HuH-7 (cell line): ENCODE data around the gene SLC6A13.
"Not testable (repeated sequence)": the region's sequence is repeated elsewhere in the genome, so short reads cannot be mapped to it uniquely, and the experiment has no call there.

Experiments
- DNase-seq: peaks from one replicate; pipeline ENCODE4 v3.0.0; 2011; ENCODE audit warnings: low spot score

Gene SLC6A13

DNA sequence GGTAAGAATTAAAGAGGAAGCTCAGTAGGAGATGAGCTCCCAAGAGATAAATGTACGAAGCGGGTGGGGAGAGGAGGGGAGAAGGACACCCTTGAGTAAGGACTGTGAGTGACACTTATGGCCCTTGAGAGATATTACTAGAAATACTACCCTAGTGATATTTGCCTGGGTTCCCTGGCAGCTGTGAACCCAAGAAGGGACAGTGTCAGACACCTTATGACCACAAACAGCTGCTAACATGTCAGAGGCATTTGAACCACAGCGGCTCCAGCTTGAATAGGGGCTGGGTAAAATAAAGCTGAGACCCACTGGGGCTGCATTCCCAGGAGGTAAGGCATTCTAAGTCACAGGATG is 29.0 kb downstream of the SLC6A13 start:
- DNase-seq, result no peak

DNA sequence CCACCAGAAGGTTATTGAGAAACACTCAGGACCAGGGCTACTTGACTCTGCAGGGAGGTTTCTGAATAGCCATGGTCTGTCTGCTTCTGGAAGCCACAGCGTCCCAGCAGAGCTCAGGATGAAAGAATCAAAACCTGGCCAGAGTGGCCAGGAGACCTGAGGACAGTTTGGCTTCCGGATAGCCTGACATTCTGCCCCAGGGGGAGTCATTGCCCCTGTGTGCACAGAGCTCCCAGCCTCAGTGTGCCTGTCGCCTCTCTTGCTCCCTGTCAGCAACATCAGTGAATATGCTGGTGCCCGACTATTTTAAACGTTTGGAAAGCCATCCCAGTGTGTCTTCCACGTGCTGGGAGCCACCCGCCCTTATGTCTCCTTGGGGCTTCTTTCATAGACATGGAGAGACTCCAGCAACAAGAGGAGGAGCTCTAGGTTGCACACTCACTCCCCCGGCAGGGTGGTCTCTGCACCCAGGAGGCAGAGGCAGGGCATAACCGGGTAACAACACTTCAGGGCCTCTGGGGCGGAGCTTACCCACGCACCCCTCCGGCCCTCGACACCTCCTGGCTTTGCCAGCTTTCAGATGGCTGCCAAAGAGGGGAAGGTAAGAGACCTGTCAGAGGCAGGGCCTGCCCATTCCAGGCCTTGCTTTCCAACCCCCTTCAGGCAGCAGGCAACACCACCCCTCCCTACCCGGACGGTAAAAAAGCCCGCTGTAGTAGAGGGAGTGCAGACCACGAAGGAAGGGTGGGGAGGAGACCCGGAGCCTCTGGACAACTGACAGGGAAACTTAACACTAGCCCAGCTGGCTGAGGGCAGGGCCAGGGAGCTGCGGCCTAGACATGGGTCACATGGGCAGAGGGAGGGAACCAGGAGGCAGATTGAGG is 29.7 kb downstream of the SLC6A13 start:
- DNase-seq, result no peak

DNA sequence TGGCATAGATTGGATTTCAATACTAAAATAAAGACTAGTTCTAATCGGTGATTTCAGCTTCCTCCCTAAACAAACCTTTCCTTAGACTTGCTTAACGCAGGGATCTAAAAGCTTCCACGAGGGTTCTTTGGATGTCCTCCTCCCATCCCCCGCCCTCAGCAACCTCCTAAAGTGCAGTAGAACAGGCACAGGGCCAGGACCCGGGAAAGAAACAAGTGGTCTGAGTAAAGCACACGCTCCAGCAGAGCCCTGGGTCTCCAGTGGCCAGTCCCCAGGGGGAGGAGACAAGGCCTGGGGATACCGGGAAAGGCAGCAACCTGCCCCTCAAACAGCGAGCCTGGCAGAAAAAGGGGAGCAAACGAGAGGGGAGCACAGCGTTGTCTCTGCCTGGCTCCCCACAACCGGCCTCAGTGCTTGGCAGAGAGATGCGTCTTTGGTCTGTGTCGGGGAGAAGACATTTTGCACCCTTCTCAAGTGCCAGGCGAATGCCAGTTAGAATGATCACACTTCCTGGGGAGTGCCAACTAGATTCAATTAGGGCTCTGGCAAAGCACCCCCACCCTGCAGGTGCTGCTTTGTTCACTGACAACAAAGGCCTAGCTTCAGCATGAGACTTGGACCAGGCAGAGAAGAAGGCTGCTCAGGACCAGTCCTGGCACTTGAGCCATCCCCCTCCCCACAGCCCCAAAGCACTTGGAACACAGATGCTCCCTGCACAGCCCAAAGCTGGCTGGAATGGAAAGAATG is 31.5 kb downstream of the SLC6A13 start:
- DNase-seq, result no peak

DNA sequence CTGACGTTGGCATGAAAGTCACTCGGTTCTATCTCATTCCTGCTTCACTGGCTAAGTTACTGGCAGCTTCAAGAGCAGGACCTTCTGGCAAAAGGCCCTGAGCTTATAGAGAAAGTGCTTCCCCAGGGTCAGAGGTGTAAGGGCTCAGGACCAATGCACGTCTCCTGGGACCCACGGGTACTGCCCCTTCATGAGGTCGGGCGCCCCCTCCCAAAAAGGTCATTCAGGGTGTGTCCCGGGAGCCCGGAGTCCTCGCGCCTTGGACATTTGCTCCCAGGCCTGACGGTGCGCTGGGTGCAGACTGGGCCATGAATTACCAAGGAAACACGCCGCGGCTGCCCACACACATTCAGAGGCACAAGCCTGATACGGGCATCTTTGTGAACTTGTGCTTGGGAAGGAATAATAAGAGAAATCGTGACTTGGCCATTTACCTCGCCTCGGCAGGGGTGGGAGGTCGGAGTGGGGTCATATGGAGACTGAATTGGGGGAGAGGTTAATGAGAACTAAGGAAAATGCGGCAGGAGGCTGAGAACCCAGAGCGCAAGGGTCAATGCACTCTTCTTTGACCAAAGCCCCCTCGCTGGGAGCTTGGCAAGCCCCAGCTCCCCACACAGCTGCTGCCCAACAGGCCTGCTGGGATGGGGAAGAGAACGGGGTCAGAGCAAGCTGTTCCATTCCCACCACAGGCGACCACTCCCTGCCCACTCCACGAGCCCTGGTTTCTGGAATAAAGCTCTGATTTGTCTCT is 33.0 kb downstream of the SLC6A13 start:
- no peak for DNase-seq

DNA sequence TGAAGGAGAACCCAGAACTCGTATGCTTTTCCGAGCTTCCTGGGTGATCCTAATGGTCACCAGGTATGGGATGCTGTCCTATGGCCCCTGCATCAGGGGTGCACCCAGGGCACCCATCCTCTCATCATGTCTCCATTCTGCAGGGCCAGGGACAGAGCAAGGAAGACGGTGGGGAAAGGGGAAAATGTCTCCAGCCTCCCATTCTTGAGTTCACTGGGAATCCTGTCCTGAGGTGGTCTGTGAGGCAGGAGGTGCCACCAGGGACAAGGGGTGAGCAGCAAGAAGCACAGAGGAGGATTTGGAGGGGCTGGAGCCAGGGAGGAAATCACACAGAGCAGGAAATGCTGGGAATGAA is 33.8 kb downstream of the SLC6A13 start:
- no peak for DNase-seq

DNA sequence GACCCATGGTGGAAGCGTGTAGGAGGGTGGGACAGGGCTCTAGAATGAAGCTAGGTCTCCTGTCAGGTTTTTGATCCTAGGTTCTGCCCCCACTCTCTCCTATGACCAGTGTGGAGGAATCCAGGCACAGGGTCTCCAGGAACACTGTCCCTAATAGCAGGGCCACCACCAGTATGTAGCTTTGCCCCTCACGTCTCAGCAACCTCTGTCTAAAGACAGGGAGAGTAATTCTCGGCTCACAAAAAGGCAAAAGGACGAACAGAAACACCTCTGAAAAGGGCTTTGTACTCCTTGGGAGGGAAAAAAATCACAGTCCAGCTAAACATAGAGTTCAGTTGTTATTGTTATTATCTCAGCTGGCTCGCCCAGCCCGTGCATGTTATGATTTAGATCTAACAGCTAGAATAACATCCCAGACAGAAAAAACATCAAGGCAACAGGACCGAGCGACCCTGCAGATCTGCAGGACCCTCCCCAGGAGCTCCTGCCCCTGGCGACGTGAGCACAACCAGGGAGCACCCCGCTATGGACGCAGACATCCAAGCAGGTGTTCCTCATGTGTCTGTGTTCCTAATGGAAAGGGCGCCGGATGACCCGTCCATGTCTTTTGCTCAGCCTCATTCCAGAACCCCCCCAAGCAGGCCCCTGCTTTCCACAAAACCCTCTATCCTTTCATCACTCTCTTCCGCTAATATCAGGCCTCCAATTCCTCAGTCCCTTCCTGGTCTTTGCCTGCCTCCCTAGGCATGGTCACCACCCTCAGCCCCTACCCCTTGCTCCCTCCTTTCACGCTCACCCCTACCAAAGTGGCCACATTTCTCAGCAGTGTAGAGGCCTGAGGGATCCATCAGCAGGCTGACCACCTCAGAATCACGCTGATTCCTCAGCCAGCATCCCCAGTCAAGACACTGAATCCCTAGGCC is 34.5 kb downstream of the SLC6A13 start:
- no peak for DNase-seq

DNA sequence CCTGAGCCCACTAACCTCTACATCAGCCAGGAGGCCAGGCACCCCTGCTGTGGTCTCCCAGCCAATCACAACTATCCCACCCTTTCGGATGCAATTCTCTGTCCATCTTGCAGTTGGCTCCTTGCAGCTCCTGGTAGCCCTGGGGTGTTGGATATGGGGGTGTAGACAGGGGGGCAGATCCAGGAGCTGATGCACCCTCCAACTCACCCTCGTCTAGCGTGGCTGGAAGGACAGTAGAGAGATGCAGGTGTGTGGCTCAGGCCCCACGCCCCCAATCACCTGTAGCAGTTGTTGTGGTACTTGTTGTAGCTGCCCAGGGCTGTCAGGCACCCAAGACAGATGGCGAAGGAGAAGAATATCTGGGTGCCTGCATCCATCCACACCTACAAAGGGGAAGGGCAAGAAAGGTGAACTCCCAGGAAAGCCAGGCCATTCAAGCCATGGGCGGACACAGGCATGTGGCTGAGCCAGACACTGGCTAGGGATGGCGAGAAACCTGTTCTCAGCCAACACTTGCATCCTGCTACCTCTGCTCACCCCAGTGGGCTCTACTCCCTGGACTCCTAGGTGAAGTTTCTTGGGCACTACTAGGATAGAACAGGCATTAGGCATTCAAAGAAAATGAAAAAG is 35.2 kb downstream of the SLC6A13 start:
- DNase-seq, result no peak

DNA sequence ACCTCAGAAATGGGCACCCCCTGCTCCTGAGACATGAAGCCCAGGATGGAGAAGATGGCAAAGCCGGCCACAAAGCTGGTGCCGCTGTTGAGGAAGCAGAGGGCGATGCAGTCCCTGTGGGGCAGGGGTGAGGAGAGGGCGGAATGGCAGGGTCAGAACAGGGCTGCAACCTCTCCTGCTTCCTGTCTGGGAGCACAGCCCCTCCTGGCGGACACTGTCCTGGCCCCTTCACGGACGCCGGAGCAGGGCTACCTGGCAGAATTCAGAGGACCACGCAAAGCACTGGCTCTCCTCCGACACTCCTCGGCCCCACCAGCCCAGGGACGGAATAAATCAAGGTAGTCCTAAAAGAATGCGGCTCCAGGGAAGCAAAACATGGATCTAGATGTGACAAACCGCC is 36.2 kb downstream of the SLC6A13 start:
- DNase-seq, result no peak

DNA sequence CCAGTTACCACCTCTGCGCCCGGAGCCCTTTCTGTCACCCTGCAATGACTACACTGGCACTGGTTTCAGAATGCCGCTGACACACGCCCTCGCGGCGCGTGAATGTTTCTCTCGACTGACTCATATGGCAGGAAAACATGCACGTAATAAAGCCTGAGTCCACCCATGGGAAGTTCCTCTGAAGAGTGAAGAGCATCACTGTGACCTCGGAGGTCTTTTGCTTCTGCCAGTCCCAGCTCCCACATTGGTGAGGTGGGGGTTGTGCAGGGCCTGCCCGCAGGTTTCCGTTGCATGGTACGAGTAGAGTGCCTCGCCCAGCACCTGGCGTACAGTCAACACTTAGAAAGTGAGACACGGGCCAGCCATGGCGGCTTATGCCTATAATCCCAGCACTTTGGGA is 37.6 kb downstream of the SLC6A13 start:
- DNase-seq, result no peak

DNA sequence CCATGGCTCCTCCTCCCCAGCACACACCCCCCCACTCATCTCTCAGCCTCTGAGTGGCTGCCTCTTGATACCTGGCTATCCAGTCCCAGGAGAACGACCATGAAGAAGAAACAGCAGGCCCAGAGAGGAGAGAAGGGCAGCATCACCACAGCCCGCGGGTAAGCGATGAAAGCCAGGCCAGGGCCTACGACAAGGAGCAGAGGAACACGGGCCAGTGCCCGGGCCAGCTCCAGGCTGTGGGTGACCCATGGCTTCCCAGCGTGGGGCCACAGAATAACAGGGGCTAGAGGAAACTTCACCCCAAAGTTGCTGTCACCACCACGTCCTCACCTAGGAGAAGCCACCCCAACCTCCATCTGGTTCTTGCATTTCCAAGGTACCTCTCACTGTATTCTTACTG is 38.3 kb downstream of the SLC6A13 start:
- DNase-seq, result no peak

DNA sequence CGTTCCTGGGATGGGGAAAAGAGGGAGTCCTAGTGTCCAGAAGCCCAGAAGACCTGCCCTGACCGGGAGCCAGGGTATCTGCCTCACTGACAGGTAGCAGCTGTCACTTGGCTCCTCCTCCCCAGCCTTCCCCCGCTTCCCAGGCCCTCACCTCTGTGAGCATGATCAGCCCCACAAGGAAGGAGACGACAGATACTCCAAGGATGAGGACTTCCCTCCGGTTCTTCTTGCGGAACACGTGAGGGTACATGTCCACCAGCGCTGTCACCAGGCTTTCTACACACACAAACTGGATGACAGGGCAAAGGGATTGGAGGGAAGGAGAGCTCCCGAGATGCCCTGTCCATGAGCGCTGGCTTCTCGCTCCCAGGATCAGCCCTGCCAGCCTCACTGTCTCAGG is 38.8 kb downstream of the SLC6A13 start:
- no peak for DNase-seq

DNA sequence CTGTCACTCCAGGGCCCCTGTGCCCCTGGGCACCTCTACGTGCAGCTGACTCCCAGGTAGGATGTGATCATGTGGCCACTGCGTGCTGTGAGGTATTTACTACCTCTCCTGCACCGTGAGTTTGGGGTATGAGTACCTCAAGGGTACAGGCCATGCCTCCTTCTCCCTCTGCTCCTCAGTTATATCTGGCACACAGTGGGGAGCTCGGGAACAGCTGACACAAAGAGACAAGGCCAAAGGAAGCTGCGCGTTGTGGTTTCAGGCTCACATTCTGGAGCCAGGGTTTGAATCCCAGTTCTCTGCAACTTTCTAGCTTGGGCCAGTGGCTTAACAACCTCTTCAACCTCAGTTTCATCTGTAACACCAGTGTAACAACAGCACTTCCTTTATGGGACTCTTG is 40.9 kb downstream of the SLC6A13 start:
- no peak for DNase-seq

DNA sequence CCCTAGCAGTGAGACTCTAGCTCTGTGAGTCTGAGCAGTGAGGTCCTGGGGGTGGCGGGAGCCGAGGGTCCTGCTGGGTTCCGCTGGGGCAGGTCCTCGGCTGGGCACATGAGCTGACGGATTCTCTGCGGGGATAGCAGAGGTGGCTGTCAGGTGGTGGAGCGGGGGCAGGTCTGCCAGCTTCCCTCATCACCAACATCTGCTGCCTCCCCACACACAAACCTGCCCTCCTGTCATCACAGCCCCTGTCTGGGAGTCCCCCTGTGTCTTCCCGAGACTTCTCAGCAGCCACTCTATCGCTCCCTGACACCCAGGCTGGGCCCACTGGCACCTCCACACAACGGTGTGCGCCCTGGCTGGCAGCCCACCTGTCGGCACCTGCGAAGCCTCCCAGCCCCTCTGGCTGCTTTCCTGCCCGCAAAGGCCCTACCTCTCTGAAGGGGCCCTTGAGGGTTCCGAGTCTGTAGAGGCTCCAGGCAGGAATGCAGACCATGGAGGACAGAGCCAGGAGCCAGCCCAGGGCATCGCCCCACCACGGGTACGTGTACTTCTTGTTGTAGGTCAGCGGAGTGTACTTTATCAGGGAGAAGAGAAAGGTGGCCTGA is 41.6 kb downstream of the SLC6A13 start:
- no peak for DNase-seq

DNA sequence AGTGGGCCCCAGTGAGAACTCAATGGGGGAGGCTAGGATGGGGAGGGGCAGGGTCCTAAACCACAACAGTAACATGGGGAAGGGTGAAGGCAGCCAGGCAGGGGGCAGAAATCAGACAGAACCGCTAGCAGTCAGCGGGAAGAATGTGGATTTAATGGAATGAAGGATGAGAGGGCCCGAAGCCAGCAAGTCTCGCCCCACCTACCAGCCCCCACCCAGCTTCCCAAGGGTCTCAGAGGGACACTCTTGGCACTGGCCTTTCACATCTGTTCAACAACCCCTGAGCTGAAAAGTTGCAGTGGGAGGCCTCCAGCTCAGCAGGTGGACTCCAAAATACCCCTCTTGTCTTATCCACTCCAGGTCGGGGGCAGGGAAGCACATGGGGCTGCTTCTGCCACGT is 42.1 kb downstream of the SLC6A13 start:
- no peak for DNase-seq

DNA sequence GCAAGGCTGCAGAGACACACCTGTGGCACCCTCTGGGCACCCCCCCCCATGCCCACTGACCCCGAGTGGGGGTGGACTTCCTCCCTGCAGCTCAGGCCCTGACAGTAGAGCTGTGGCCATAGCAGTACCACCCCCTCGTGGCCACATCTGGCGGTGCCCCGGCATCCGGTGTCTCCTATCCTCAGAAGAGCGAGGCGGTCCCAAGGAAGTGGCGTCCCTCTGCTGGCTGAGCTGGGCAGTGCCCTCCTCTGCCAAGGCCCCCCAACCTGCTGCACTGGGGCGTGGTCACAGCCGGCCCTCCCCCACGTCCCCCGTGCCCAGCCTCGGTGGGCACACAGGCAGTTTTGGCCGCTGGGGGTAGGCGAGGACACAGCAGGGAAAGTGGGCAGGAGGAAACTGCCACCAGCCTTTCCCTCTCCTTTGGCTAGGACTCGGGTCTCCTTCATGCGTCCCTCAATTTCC is 42.7 kb downstream of the SLC6A13 start:
- peak; percentile 82 for DNase-seq

DNA sequence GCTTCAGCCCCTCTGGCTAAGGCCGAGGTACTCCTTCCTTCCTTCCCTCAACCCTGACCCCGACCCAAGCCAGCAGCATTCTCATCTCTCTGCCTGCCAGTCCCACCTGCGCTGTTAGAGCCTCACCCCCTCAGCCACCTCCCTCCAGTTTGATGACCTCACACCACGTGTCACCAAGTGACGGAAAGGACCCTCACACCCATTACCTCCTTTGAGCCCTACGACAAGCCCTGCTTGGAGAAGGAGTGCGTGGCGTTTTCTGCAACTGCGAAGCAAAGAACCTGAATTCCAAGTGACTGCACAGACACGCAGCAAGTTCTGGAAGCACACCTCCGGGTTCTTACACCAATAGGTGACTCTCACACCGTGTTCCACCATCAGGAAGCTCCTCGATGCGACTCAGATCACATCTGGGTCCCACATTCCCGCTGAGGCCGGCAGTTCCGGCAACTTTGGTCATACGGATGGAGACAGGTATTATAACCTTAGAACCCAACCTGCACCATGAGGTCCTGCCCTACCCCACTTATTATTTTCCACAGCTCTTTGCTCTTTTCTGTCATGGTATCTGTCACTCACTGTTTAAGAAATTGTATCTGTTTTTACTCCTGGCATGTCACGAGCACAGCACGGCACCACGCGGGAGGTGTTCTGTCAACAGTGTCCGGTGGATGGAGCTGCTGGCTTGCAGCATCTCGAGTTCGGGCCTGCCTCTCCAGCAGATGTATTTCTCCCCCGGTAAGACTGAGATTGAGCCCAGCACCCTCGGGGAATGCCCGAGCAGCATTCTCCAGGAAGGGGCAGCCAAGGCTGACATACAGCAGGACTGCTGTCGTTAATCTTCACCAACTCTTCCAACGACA is 43.7 kb downstream of the SLC6A13 start:
- DNase-seq, result no peak

DNA sequence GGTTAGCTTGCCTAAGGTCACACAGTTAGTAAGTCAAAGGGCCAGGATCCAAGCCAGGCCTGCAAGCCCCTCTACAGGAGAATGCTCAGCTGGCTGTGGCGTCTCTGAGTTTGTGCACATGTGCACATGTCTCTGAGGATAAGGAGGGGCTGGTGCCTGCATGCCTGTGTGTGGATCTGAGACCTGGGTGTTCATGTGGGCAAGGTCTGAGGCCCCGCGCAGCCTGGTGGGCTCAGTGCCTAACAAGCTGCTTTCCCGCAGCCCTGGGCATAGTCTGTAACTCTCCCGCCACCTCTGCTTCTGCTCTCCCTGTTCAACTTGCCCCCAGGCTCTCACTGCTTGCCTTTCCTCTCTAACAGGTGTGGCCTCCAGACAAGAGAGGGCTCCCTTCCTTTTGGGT is 44.4 kb downstream of the SLC6A13 start:
- DNase-seq, result no peak

DNA sequence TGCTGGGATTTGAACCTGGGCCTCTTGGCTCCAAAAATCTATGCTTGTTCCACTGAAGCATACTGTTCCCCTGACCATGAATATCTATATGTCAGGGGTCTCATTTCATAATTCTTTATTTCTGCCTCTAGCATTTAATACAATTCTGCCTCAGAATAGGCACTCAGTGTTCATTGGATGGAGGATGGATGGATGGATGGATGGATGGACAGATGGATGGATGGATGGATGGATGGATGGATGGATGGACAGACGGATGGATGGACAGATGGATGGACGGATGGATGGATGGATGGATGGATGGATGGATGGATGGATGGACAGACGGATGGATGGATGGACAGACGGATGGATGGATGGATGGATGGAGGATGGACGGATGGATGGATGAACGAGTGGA is 45.6 kb downstream of the SLC6A13 start:
- DNase-seq, result not testable (repeated sequence)

DNA sequence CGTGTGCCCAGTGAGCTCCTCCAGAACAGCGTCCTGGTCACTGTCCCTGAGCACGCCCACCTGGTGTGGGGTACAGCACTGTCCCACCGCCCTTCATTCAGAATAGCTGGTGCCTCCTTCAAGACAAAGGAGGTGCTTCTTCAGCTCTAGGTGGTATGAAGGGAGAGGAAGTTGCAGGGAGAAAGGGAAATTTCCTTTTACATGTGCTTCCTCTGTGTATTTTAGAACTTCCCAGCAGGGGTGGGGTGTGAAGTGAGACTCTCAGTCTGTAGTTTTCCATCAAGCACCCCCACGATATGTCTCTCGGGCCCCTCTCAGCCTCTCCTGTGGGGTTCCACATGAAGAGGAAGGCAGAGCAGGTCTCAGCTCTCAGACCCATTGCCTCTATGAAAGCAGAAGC is 47.5 kb downstream of the SLC6A13 start:
- DNase-seq, result no peak
